Measurements from ENCODE around the gene ARHGAP25. TPM values are rescaled to one million over a fixed set of nuclear protein-coding genes. Genes with fewer than 3 reads are reported as not detected.
A peak's percentile ranks its signal among the peaks of the same experiment; 100 is the strongest.

The ARHGAP25 gene
- total and polyA plus RNA-seq, 2 of the 4 experiments (the other 2 are of a cell fraction) = 0.29 to 0.36 TPM

DNA sequence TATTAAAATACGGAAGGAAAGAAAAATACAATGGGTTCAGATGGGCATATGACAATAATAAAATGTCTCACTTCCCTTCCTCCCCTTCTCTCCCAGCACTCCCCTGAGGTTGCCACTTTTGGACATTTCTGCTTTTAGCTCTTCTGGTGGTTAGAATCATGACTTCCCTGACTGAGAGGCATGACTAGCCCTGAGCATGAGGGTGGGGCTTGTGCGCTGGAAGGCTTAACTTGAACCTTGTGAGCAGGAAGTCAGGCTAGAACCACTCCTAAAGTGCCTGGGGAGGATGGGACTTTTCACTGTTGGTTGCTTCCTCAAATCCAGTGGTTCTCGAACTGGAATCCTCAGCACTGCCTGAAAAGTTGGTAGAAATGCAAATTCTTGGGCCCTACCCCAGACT lies 19.7 kb upstream of the ARHGAP25 start:
- peaks cover 2% of the 10 kb centered on the region for H3K4me1 ChIP-seq (ENCODE audit: control insufficient read depth, insufficient read depth, low read length)
- H3K9me3 ChIP-seq (ENCODE audit: control insufficient read depth, insufficient read depth, low read length) = no peaks in the 10 kb centered on the region
- no peak overlapping the region for H3K56ac ChIP-seq (ENCODE audit: extremely low read depth, insufficient read depth, low read length)
- H3K27me3 ChIP-seq (ENCODE audit: control insufficient read depth, insufficient read depth, low read length) = no peaks in the 10 kb centered on the region; the same call in 1 of the 2 replicates
- 0 out of 2 replicates have a peak, but pooled peaks cover 4% of the 10 kb centered on the region for H3K9me1 ChIP-seq (ENCODE audit: insufficient read depth, low read length)
- H2BK120ac ChIP-seq (ENCODE audit: low read depth, low read length) = no peak overlapping the region
- no peak for DNase-seq
- H3K23ac ChIP-seq (ENCODE audit: low read depth, low read length) = no peak overlapping the region
- no peak overlapping the region for H2AK9ac ChIP-seq (replicated peaks; ENCODE audit: low read depth, low read length, poor library complexity)
- H2BK15ac ChIP-seq (ENCODE audit: low read depth, low read length) = no peak overlapping the region
- H3K9ac ChIP-seq (ENCODE audit: low read depth, low read length) = no peak overlapping the region
- no peak for ATAC-seq (ENCODE audit: low read depth)
- no peaks in the 10 kb centered on the region for H4K20me1 ChIP-seq (ENCODE audit: insufficient read depth, low read length)
- ChIA-PET CTCF (no interaction called here), POLR2A (ENCODE audit: unreplicated experiment) (no interaction called here)
- no peak overlapping the region for H3K18ac ChIP-seq (ENCODE audit: low read depth, low read length)
- intact Hi-C loops (cut with micrococcal nuclease) (no loop called here), dilution Hi-C loops (cut with HindIII; ENCODE audit: low sequenced_read_pairs, unreplicated experiment) (no loop called here), in situ Hi-C loops (cut with MboI; ENCODE audit: low sequenced_read_pairs) (no loop called here)
- H3K14ac ChIP-seq (replicated peaks; ENCODE audit: low read depth, low read length) = no peak overlapping the region
- no peak overlapping the region for H3K4me3 ChIP-seq (ENCODE audit: insufficient read depth, low read depth, low read length)
- no TSS peak for BruUV-seq (replicated peaks)
- H3K79me1 ChIP-seq (ENCODE audit: low read depth in 1 of 2, low read length in 2 of 2) = no peaks in the 10 kb centered on the region
- H3K27ac ChIP-seq (ENCODE audit: insufficient read depth, low read length) = no peak overlapping the region
- no peak overlapping the region for H4K8ac ChIP-seq (ENCODE audit: low read depth in 2 of 2, low read length in 2 of 2)
- H2BK5ac ChIP-seq (ENCODE audit: low read depth, low read length, poor library complexity, severe bottlenecking) = no peak overlapping the region
- no peak overlapping the region; the same call in 1 of the 2 replicates for H2AK5ac ChIP-seq (ENCODE audit: low read depth, low read length)
- H2AFZ ChIP-seq (replicated peaks; ENCODE audit: low read length, poor library complexity) = peak overlapping the region; percentile 63
- WGBS, 2 experiments (ENCODE audit: extremely low coverage in 2 of 2, insufficient read length in 1 of 2) = no CpG with 5 or more reads among the region's 3 CpGs
- 0 out of 2 replicates have a peak overlapping the region, but pooled peaks have one; percentile 34 for H2BK20ac ChIP-seq (ENCODE audit: low read depth, low read length)
- H3K4me2 ChIP-seq (ENCODE audit: low read depth, low read length) = no peak overlapping the region
- no peak overlapping the region for H3K4ac ChIP-seq (ENCODE audit: low read depth, low read length)
- TF ChIP-seq MXI1 (IDR thresholded peaks at IDR 0.05; ENCODE audit: borderline replicate concordance, low read depth, low read length) (no peak), MAFK (IDR thresholded peaks at IDR 0.05; ENCODE audit: low read depth, low read length) (no peak), POLR2A (IDR thresholded peaks at IDR 0.05; ENCODE audit: low read depth, low read length) (no peak), NFE2L2 (IDR thresholded peaks at IDR 0.05; ENCODE audit: low read depth, low read length) (no peak), RAD21 (IDR thresholded peaks at IDR 0.05; ENCODE audit: low read length) (no peak), BHLHE40 (IDR thresholded peaks at IDR 0.05; ENCODE audit: low read depth, low read length) (no peak)
- TF ChIP-seq, protein P1, sequence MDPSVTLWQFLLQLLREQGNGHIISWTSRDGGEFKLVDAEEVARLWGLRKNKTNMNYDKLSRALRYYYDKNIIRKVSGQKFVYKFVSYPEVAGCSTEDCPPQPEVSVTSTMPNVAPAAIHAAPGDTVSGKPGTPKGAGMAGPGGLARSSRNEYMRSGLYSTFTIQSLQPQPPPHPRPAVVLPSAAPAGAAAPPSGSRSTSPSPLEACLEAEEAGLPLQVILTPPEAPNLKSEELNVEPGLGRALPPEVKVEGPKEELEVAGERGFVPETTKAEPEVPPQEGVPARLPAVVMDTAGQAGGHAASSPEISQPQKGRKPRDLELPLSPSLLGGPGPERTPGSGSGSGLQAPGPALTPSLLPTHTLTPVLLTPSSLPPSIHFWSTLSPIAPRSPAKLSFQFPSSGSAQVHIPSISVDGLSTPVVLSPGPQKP (IDR thresholded peaks at IDR 0.05; ENCODE audit: borderline replicate concordance, low read depth, low read length) = no peak
- TF ChIP-seq, protein P2, sequence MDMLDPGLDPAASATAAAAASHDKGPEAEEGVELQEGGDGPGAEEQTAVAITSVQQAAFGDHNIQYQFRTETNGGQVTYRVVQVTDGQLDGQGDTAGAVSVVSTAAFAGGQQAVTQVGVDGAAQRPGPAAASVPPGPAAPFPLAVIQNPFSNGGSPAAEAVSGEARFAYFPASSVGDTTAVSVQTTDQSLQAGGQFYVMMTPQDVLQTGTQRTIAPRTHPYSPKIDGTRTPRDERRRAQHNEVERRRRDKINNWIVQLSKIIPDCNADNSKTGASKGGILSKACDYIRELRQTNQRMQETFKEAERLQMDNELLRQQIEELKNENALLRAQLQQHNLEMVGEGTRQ (IDR thresholded peaks at IDR 0.05; ENCODE audit: low read depth, low read length) = no peak
- TF ChIP-seq, protein P3, sequence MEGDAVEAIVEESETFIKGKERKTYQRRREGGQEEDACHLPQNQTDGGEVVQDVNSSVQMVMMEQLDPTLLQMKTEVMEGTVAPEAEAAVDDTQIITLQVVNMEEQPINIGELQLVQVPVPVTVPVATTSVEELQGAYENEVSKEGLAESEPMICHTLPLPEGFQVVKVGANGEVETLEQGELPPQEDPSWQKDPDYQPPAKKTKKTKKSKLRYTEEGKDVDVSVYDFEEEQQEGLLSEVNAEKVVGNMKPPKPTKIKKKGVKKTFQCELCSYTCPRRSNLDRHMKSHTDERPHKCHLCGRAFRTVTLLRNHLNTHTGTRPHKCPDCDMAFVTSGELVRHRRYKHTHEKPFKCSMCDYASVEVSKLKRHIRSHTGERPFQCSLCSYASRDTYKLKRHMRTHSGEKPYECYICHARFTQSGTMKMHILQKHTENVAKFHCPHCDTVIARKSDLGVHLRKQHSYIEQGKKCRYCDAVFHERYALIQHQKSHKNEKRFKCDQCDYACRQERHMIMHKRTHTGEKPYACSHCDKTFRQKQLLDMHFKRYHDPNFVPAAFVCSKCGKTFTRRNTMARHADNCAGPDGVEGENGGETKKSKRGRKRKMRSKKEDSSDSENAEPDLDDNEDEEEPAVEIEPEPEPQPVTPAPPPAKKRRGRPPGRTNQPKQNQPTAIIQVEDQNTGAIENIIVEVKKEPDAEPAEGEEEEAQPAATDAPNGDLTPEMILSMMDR (conservative IDR thresholded peaks at IDR 0.05; ENCODE audit: low read depth, low read length) = no peak
- H3K36me3 ChIP-seq (ENCODE audit: control insufficient read depth, insufficient read depth, low read length) = no peaks in the 10 kb centered on the region
- no peak overlapping the region for H4K5ac ChIP-seq (ENCODE audit: low read depth, low read length)
- no peak overlapping the region for H4K91ac ChIP-seq (ENCODE audit: insufficient read depth, low read depth, low read length)
